ENCODE measurements around the gene AMER3. TPM values are rescaled to one million over a fixed set of nuclear protein-coding genes. Genes with fewer than 3 reads are reported as not detected.

AMER3 gene
- total RNA-seq, 1 donor from 2014 or later, result not detected

DNA sequence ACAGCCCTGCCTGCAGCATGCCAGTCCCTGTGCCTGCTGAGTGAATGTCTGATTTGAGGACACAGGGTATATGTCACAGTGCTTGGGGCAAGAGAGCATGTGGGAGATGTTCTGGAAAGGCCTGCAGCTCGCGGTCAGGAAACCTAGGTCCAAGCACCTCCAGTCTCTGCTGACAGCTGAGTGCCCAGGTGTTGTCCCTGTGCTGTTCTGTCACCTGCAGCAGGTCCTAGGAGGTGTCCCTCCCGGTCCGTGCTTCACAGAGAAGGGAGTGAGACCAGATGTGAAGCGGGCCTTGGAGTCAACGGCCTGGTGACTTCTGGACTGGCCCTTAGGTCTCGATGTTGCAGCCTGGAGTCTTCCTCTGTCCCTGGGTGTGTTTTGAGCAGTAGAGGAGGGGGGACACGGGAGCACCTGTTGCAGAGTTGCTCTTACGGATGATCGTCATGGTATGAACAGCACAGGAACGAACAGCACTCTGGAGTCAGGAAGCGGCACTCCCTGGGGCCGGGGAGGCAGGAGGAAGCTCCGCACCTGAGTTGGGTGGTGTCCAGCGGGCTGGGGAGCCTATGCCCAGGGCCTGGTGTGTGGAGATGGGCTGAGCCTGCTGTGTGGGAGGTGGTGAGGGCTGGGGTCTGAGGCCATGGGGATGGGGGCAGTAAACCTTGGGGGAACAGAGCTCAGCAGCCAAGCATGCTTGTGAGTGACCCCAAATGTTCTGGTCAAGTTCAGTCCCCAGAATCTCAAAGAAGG is 59.8 kb downstream of the AMER3 start:
- no peaks in the 10 kb centered on the region for H3K36me3 ChIP-seq (ENCODE audit: control insufficient read depth in 3 of 3, insufficient read depth in 3 of 3, low read length in 3 of 3)
- H3K27ac ChIP-seq (ENCODE audit: low read depth, low read length), result no peak overlapping the region
- no peak overlapping the region for H3K4me3 ChIP-seq (ENCODE audit: low read length in 3 of 3)
- H3K4me1 ChIP-seq (ENCODE audit: control insufficient read depth in 3 of 3, insufficient read depth in 3 of 3, low read length in 3 of 3), result peaks cover under 1 to 3% (median 2%) of the 10 kb centered on the region in 3 donors
- H3K9me3 ChIP-seq (ENCODE audit: control insufficient read depth in 3 of 3, low read length in 3 of 3), result no peaks in the 10 kb centered on the region
- H3K27me3 ChIP-seq (ENCODE audit: control insufficient read depth in 3 of 3, insufficient read depth in 3 of 3, low read length in 3 of 3), result peaks cover 0 to 15% (median 13%) of the 10 kb centered on the region in 3 donors
- no peak overlapping the region for H3K9ac ChIP-seq (ENCODE audit: low read depth in 1 of 3, low read length in 3 of 3)

Other genes starting within 250 kb of the AMER3 start
- gene POTEI, start 246.2 kb upstream of the AMER3 start, total RNA-seq, result under 0.01 TPM
- not detected for gene CFC1B, start 234.3 kb upstream of the AMER3 start, total RNA-seq
- gene CFC1, start 156.0 kb upstream of the AMER3 start, total RNA-seq, result not detected
- not detected for gene POTEJ, start 144.1 kb upstream of the AMER3 start, total RNA-seq
- not detected for gene GPR148, start 26.5 kb upstream of the AMER3 start, total RNA-seq
- gene ARHGEF4, start 81.4 kb downstream of the AMER3 start, total RNA-seq, result 11.5 TPM